GM12878 (cell line): Measurements from ENCODE around the gene CHP2. TPM values are rescaled to one million over a fixed set of nuclear protein-coding genes. Genes with fewer than 3 reads are reported as not detected.

Experiments
- ATAC-seq: fragments of 200-7000 bp; cut with Tn5 transposase; 3 replicates; pipeline ENCODE4 v1.9.1; 2020; ENCODE audit warnings: mild to moderate bottlenecking, moderate library complexity
- BruUV-seq: library from RNA; stranded (reverse); fragments of 400-500 nt; replicated peaks from 2 replicates; lab custom pipeline; 2021; lab: Mats Ljungman, UMichigan
- CTCF ChIA-PET: fragments of 300-600 bp; sonication (Branson Sonifier 250); formaldehyde crosslinking; extraction: SDS; loops from one replicate; lab custom pipeline; 2021; ENCODE audit warnings: inconsistent platforms; lab: Yijun Ruan, JAX
- POLR2A ChIA-PET: fragments of 350-600 bp; formaldehyde crosslinking; extraction: SDS; loops from one replicate; lab custom pipeline; 2021; ENCODE audit warnings: inconsistent platforms; lab: Charles Lee
- RAD21 ChIA-PET: fragments of 300-600 bp; sonication (Branson Sonifier 250); formaldehyde crosslinking; loops from one replicate; lab custom pipeline; 2023; ENCODE audit warnings: antibody characterized with exemption; ENCODE audit not compliant: unreplicated experiment; lab: Charles Lee
- SMC1A ChIA-PET: fragments of 300-600 bp; sonication (Branson Sonifier 250); formaldehyde crosslinking; loops from one replicate; lab custom pipeline; 2023; ENCODE audit not compliant: unreplicated experiment, uncharacterized antibody; lab: Charles Lee
- DNase-seq: peaks from one replicate; pipeline ENCODE4 v3.0.0-alpha.2; 2011; ENCODE audit warnings: low read depth, low spot score
- FAIRE-seq: peaks from 3 replicates; lab custom pipeline; 2011; peaks lifted over from hg19 to GRCh38; lab: Jason Lieb, UNC
- H2AFZ ChIP-seq: 2 replicates; pipeline ENCODE4 v1.6.0; 2011; ENCODE audit warnings: low read depth, low read length, control low read depth; ENCODE audit not compliant: control insufficient read depth
- H3K27ac ChIP-seq: 2 replicates; pipeline ENCODE4 v1.5.1; 2011; ENCODE audit warnings: control low read depth; ENCODE audit not compliant: control insufficient read depth, insufficient read depth
- H3K27me3 ChIP-seq, 2 experiments: replicated peaks in 1 of 2; 2 replicates each; pipeline versions ENCODE4 v1.6.0 to v1.6.1; 2011; ENCODE audit warnings: low read length in 1 of 2; ENCODE audit not compliant: control insufficient read depth in 2 of 2, insufficient read depth in 2 of 2
- H3K36me3 ChIP-seq, 2 experiments: 2 replicates each; pipeline ENCODE4 v1.5.1; 2011; ENCODE audit warnings: low read length in 1 of 2; ENCODE audit not compliant: control insufficient read depth in 2 of 2, insufficient read depth in 2 of 2
- H3K4me1 ChIP-seq: 2 replicates; pipeline ENCODE4 v1.6.1; 2011; ENCODE audit warnings: mild to moderate bottlenecking, low read length, moderate library complexity, mixed read lengths; ENCODE audit not compliant: control insufficient read depth, insufficient read depth
- H3K4me2 ChIP-seq: 2 replicates; pipeline ENCODE4 v1.6.0; 2011; ENCODE audit warnings: control low read depth; ENCODE audit not compliant: control insufficient read depth, insufficient read depth
- H3K4me3 ChIP-seq: fragments of 200-600 bp; sonication (generic); 2 replicates; pipeline ENCODE4 v1.5.1; 2016
- H3K79me2 ChIP-seq: 2 replicates; pipeline ENCODE4 v1.6.0; 2011; ENCODE audit warnings: low read length; ENCODE audit not compliant: control insufficient read depth, insufficient read depth
- H3K9ac ChIP-seq: 2 replicates; pipeline ENCODE4 v1.8.0; 2011; ENCODE audit warnings: low read length, control low read depth, mixed read lengths; ENCODE audit not compliant: control insufficient read depth, insufficient read depth
- H3K9me3 ChIP-seq: replicated peaks from 3 replicates; pipeline ENCODE4 v1.5.1; 2011; ENCODE audit warnings: mild to moderate bottlenecking, low read length; ENCODE audit not compliant: control insufficient read depth, insufficient read depth
- H4K20me1 ChIP-seq: 2 replicates; pipeline ENCODE4 v1.6.0; 2011; ENCODE audit not compliant: control insufficient read depth, insufficient read depth
- MEF2A ChIP-seq: IDR thresholded peaks from 2 replicates; pipeline ENCODE4 v1.6.1; 2011; ENCODE audit warnings: low read depth, mild to moderate bottlenecking, low read length, moderate library complexity; ENCODE audit not compliant: insufficient read depth
- PML ChIP-seq: IDR thresholded peaks from 2 replicates; pipeline ENCODE4 v1.6.1; 2012; ENCODE audit warnings: low read length, inconsistent platforms
- RBBP5 ChIP-seq: fragments of 200-600 bp; sonication (generic); conservative IDR thresholded peaks from 2 replicates; pipeline ENCODE4 v1.6.1; 2016
- RCOR1 ChIP-seq: conservative IDR thresholded peaks from 2 replicates; pipeline ENCODE4 v1.6.1; 2012; ENCODE audit warnings: low read depth, low read length, improper control_type of control experiment
- SMAD1 ChIP-seq: fragments of 450-650 bp; IDR thresholded peaks from 2 replicates; pipeline ENCODE4 v1.6.1; 2018; ENCODE audit warnings: mild to moderate bottlenecking, low read depth; ENCODE audit not compliant: partially characterized antibody
- WGBS: methylation state at CpG from one replicate; pipeline ENCODE4 v1.1.6; 2016; ENCODE audit warnings: low lambda C conversion rate; ENCODE audit not compliant: insufficient replicate concordance, insufficient coverage; ENCODE audit errors: missing lambda C conversion rate; 5-methylcytosine and 5-hydroxymethylcytosine counted together
- in situ Hi-C: fragments of 300-500 bp; cut with MboI; formaldehyde crosslinking; loops from 9 replicates; pipeline ENCODE4 v1.14.3; 2018; ENCODE audit warnings: mixed read lengths
- intact Hi-C: fragments of 100-400 bp; cut with micrococcal nuclease; formaldehyde crosslinking; loops from one replicate; pipeline ENCODE4 v1.14.2; 2022; ENCODE audit not compliant: unreplicated experiment
- polyA plus RNA-seq, 11 experiments: library from polyadenylated mRNA; depleted of rRNA in 4 of 11; unstranded in 6 of 11; stranded (reverse) in 5 of 11; fragments of >200 nt; fragmentation: Nextera tagmentation in 4 of 11; fragmentation: Illumina TruSeq in 1 of 11; extraction: Ambion mirVana in 4 of 11; extraction: Trizol in 1 of 11; gene quantifications; 1 replicate in 1 of 11; 2 replicates in 10 of 11; pipeline versions ENCODE4 v1.2.1 to v1.2.3, GENCODE V29; 2011 to 2016; ENCODE audit warnings: inconsistent platforms in 2 of 11, missing spikeins in 2 of 11, low read depth in 1 of 11
- total RNA-seq, 4 experiments: library from RNA; depleted of rRNA in 3 of 4; stranded (reverse); fragments of >200 nt in 3 of 4; fragmentation: Illumina TruSeq in 1 of 4; extraction: Trizol in 1 of 4; gene quantifications; 2 replicates each; pipeline versions ENCODE4 v1.2.1 to v1.2.3, GENCODE V29; 2013 to 2021
- TF ChIP-seq, protein P1 (sequence below): fragments of 450-650 bp; IDR thresholded peaks from 2 replicates; pipeline ENCODE4 v1.6.1; 2018; ENCODE audit warnings: borderline replicate concordance, mild to moderate bottlenecking; ENCODE audit not compliant: partially characterized antibody

Gene CHP2
- total and polyA plus RNA-seq, 10 of the 15 experiments (the other 5 are each of a cell fraction or from before 2014, with no cell fraction given) = not detected

DNA sequence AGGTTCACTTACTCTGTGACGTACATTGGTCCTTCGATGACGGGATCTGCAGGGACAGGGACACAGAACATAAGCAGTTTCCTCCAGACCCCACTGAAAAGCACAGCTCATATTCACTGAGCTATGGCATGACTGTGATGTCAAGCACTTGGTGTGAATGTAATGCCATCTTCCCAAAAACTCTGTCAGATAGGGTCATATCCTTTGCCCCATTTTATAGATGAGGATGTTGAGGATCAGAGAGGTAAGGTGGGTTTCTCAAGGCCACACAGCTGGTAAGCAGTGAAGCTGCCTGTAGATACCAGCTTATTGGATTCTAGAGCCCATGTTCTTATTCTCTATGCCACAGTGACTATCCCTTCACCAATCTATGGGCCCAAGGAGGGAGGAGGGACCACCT, 44.3 kb upstream of the CHP2 start:
- peaks cover 10% of the 10 kb centered on the region; the same call in 2 of the 3 replicates for H3K9me3 ChIP-seq
- BruUV-seq = no TSS peak
- ATAC-seq = no peak
- in situ Hi-C loops = no loop called here
- H3K27me3 ChIP-seq = peaks cover 0 to 2% of the 10 kb centered on the region in 2 experiments; a peak in 1 of 4 replicates
- no peak overlapping the region for H3K9ac ChIP-seq
- RAD21 ChIA-PET = no interaction called here
- H4K20me1 ChIP-seq = no peaks in the 10 kb centered on the region
- no peak for FAIRE-seq
- TF ChIP-seq SMAD1 (no peak), RCOR1 (no peak)
- TF ChIP-seq, all 136 proteins: peak for 0
- Histone ChIP-seq H3K4me1 (no peaks in the 10 kb centered on the region), H3K27ac (no peak overlapping the region), H3K4me3 (no peak overlapping the region), H3K79me2 (no peaks in the 10 kb centered on the region), H3K36me3 (no peaks in the 10 kb centered on the region), H2AFZ (no peak overlapping the region), H3K4me2 (no peak overlapping the region)
- ChIA-PET POLR2A (no interaction called here), CTCF (no interaction called here), SMC1A (no interaction called here)
- no peak for DNase-seq
- WGBS = 50% methylated on average over 3 of the region's 3 CpGs
- intact Hi-C loops = no loop called here

DNA sequence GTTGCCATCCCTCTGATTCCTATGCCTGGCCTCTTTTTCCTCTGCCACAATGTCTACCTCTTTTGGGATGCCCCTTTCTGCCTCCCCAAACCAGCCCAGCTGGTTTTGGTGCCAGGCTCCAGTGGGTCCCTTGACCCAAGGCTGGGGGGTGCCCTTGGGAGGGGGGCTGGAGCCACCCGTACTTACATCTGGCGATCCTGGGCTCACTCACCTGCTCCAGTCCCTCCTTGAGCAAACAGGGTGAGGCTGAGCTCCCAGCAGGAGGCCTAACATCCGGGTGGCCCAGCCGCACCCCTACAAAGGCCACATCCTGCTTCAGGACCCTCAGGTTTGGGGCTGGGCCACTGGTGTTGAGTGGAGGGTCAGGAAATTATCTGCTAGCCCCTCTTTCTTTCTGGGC, 43.0 kb upstream of the CHP2 start:
- H3K4me2 ChIP-seq = no peak overlapping the region
- no peak overlapping the region for H3K9ac ChIP-seq
- peaks cover 0 to 2% of the 10 kb centered on the region in 2 experiments; a peak in 1 of 4 replicates for H3K27me3 ChIP-seq
- no peak overlapping the region for H3K27ac ChIP-seq
- no peak overlapping the region for H2AFZ ChIP-seq
- intact Hi-C loops = no loop called here
- CTCF ChIA-PET = no interaction called here
- no peaks in the 10 kb centered on the region for H3K79me2 ChIP-seq
- FAIRE-seq = no peak
- POLR2A ChIA-PET = no interaction called here
- no peak for DNase-seq
- no peak for TF ChIP-seq PML
- TF ChIP-seq, protein P1, sequence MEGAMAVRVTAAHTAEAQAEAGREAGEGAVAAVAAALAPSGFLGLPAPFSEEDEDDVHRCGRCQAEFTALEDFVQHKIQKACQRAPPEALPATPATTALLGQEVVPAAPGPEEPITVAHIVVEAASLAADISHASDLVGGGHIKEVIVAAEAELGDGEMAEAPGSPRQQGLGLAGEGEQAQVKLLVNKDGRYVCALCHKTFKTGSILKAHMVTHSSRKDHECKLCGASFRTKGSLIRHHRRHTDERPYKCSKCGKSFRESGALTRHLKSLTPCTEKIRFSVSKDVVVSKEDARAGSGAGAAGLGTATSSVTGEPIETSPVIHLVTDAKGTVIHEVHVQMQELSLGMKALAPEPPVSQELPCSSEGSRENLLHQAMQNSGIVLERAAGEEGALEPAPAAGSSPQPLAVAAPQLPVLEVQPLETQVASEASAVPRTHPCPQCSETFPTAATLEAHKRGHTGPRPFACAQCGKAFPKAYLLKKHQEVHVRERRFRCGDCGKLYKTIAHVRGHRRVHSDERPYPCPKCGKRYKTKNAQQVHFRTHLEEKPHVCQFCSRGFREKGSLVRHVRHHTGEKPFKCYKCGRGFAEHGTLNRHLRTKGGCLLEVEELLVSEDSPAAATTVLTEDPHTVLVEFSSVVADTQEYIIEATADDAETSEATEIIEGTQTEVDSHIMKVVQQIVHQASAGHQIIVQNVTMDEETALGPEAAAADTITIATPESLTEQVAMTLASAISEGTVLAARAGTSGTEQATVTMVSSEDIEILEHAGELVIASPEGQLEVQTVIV = no peak
- no peak for TF ChIP-seq MEF2A
- TF ChIP-seq RBBP5 = no peak
- SMC1A ChIA-PET = no interaction called here
- in situ Hi-C loops = no loop called here
- no peak for ATAC-seq
- WGBS = 43% methylated on average over 4 of the region's 4 CpGs
- H4K20me1 ChIP-seq = no peaks in the 10 kb centered on the region
- no peaks in the 10 kb centered on the region for H3K4me1 ChIP-seq
- BruUV-seq = no TSS peak
- H3K9me3 ChIP-seq = peaks cover 10% of the 10 kb centered on the region; the same call in 2 of the 3 replicates
- H3K36me3 ChIP-seq = no peaks in the 10 kb centered on the region
- RAD21 ChIA-PET = no interaction called here
- H3K4me3 ChIP-seq = no peak overlapping the region
